Measurements from ENCODE around the gene TEK. TPM values are rescaled to one million over a fixed set of nuclear protein-coding genes. Genes with fewer than 3 reads are reported as not detected.

The TEK gene
- total and polyA plus RNA-seq, 8 donors: 0.56 to 25.5 (median 2.0) TPM; not detected in 1

- H3K4me1 ChIP-seq: peaks cover 0 to 30% (median 10%) of the 10 kb centered on the region in 4 donors
- H3K4me3 ChIP-seq: no peak overlapping the region
- WGBS, 5 donors: 48 to 88% (median 80%) methylated on average over 5 of the region's 5 CpGs
- H3K27me3 ChIP-seq: no peaks in the 10 kb centered on the region
- DNase-seq: peak in 1 of 2 donors; percentile 60
- intact Hi-C loops (cut with DNase I; ENCODE audit: low total_unique reads): no loop called here
- TF ChIP-seq POLR2A (IDR thresholded peaks at IDR 0.05) (no peak), EP300 (IDR thresholded peaks at IDR 0.05) (no peak), POLR2AphosphoS5 (IDR thresholded peaks at IDR 0.05) (no peak)
- TF ChIP-seq, protein P1, sequence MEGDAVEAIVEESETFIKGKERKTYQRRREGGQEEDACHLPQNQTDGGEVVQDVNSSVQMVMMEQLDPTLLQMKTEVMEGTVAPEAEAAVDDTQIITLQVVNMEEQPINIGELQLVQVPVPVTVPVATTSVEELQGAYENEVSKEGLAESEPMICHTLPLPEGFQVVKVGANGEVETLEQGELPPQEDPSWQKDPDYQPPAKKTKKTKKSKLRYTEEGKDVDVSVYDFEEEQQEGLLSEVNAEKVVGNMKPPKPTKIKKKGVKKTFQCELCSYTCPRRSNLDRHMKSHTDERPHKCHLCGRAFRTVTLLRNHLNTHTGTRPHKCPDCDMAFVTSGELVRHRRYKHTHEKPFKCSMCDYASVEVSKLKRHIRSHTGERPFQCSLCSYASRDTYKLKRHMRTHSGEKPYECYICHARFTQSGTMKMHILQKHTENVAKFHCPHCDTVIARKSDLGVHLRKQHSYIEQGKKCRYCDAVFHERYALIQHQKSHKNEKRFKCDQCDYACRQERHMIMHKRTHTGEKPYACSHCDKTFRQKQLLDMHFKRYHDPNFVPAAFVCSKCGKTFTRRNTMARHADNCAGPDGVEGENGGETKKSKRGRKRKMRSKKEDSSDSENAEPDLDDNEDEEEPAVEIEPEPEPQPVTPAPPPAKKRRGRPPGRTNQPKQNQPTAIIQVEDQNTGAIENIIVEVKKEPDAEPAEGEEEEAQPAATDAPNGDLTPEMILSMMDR (IDR thresholded peaks at IDR 0.05): no peak
- H3K36me3 ChIP-seq: no peaks in the 10 kb centered on the region
- peak overlapping the region in 3 of 5 donors; percentile 5 to 43 (median 21) for H3K27ac ChIP-seq
- H3K9me3 ChIP-seq: no peaks in the 10 kb centered on the region
Measured at GRCh38 chr9:27150746-27151406, 41.9 kb downstream of the TEK start.

DNA sequence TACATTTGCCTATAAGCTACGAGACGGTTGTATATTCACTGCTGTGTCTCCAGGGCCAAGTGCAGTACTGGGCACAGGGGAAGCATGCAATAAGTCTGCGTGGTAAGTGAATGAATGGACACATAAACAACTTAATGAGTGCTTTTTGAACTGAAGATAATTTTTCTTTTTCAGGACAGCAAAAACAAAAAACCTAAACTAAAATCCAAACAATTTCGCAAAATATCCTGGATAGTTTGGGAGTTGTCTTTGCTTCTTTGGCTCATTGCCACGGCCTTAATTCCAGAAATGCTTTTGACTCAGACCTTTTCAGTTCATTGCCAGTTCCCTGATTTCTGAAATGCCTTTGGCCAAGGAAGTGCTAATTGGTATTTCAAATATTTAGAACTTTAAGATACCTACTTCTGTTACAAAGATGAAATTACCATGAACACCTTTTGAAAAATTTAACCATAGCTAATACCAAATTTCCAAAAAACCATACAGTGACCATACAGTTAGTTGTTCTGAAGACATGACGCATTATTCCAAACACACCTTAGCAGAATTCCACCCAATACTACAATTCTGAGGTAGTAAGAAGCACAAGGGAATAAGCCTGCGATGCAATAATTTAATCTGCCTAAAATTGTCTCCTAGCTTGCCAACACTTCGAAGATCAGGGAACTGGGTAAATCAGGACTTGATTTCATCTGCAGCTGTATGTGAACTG lies 42.8 kb downstream of the TEK start:
- H3K4me1 ChIP-seq: peaks cover 0 to 30% (median 10%) of the 10 kb centered on the region in 4 donors
- intact Hi-C loops (cut with DNase I; ENCODE audit: low total_unique reads): no loop called here
- DNase-seq: peak in 1 of 2 donors; percentile 33
- no peaks in the 10 kb centered on the region for H3K36me3 ChIP-seq
- TF ChIP-seq POLR2A (IDR thresholded peaks at IDR 0.05) (no peak), POLR2AphosphoS5 (IDR thresholded peaks at IDR 0.05) (no peak), EP300 (IDR thresholded peaks at IDR 0.05) (no peak)
- TF ChIP-seq, protein P1 (IDR thresholded peaks at IDR 0.05): no peak
- H3K9me3 ChIP-seq: no peaks in the 10 kb centered on the region
- no peaks in the 10 kb centered on the region for H3K27me3 ChIP-seq
- WGBS, 5 donors: 51 to 66% (median 58%) methylated on average over 8 of the region's 8 CpGs
- peak overlapping the region in 2 of 5 donors; percentile 5 to 21 for H3K27ac ChIP-seq
- H3K4me3 ChIP-seq: no peak overlapping the region

DNA sequence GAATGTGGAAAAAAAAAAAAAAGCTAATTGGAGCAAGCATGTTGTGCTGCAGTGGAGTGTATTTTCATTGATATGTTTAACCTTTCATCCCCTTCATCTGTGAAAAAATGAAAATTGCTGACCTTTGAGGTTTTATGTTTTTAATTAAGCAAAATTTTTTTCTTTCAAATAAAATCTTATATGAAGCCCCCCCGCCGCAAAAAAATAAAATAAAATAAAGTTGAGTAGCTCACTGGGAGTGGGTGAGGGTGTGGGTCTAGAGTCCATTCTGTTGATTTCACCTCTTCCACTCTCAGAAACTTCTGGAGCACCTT lies 43.3 kb downstream of the TEK start:
- no peak for DNase-seq
- no peaks in the 10 kb centered on the region for H3K9me3 ChIP-seq
- intact Hi-C loops (cut with DNase I; ENCODE audit: low total_unique reads): no loop called here
- no peak overlapping the region for H3K27ac ChIP-seq
- H3K4me3 ChIP-seq: no peak overlapping the region
- H3K4me1 ChIP-seq: peaks cover 0 to 30% (median 10%) of the 10 kb centered on the region in 4 donors
- no peaks in the 10 kb centered on the region for H3K27me3 ChIP-seq
- no peaks in the 10 kb centered on the region for H3K36me3 ChIP-seq
- TF ChIP-seq, protein P1 (IDR thresholded peaks at IDR 0.05): no peak
- TF ChIP-seq POLR2AphosphoS5 (IDR thresholded peaks at IDR 0.05): no peak
- no peak for TF ChIP-seq POLR2A (IDR thresholded peaks at IDR 0.05)
- TF ChIP-seq EP300 (IDR thresholded peaks at IDR 0.05): no peak
- WGBS, 5 donors: 16 to 95% (median 44%) methylated on average over 2 of the region's 2 CpGs

DNA sequence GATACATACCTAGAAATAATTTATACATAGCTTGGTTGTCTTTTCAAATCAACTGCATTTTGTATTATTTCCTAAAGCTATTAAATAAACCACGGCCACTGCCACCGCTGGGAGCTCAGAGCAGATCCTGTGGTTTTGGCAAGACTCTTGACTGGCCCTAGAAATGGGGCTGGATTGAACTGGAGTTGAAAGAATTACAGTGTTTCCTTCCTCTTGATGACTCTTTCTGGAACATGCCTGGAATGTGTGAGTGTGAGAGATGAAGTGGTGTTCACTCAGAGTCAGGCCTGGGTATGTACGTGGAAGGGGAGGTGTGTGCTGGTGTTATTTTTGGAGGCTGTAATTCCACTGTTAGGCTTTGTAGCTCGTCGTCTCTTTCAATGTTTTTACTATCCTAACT lies 45.9 kb downstream of the TEK start:
- DNase-seq: peak in 1 of 2 donors; percentile 41
- Histone ChIP-seq H3K36me3 (no peaks in the 10 kb centered on the region), H3K4me3 (no peak overlapping the region), H3K9me3 (no peaks in the 10 kb centered on the region), H3K27ac (no peak overlapping the region), H3K4me1 (peaks cover 0 to 27% (median 8%) of the 10 kb centered on the region in 4 donors), H3K27me3 (no peaks in the 10 kb centered on the region)
- intact Hi-C loops (cut with DNase I; ENCODE audit: low total_unique reads): no loop called here
- 57 to 74% (median 64%) methylated on average over 5 of the region's 5 CpGs for WGBS, 5 donors
- no peak for TF ChIP-seq EP300 (IDR thresholded peaks at IDR 0.05)
- TF ChIP-seq POLR2A (IDR thresholded peaks at IDR 0.05): no peak
- TF ChIP-seq, protein P1 (IDR thresholded peaks at IDR 0.05): no peak
- no peak for TF ChIP-seq POLR2AphosphoS5 (IDR thresholded peaks at IDR 0.05)

Data from stomach (tissue), 9 donors.